ENCODE measurements around the gene CACNA1H. TPM values are rescaled to one million over a fixed set of nuclear protein-coding genes. Genes with fewer than 3 reads are reported as not detected.

CACNA1H gene
- total RNA-seq, 1 donor from 2014 or later, result 2.5 TPM

- Histone ChIP-seq H3K4me1 (peaks cover 16% of the 10 kb centered on the region), H3K27ac (replicated peaks) (no peak overlapping the region), H3K36me3 (no peaks in the 10 kb centered on the region), H3K9me3 (replicated peaks) (no peaks in the 10 kb centered on the region), H3K27me3 (ENCODE audit: low read depth) (peaks cover 45% of the 10 kb centered on the region), H3K4me3 (no peak overlapping the region)
- no peak for DNase-seq
- intact Hi-C loops (cut with micrococcal nuclease), result no loop called here
- no peak for TF ChIP-seq CTCF (IDR thresholded peaks at IDR 0.05; ENCODE audit: borderline replicate concordance)
Measured at GRCh38 chr16:1164975-1165374, 12.1 kb downstream of the CACNA1H start.

- DNase-seq, result no peak
- no peaks in the 10 kb centered on the region for H3K9me3 ChIP-seq (replicated peaks)
- H3K27ac ChIP-seq (replicated peaks), result no peak overlapping the region
- peaks cover 45% of the 10 kb centered on the region for H3K27me3 ChIP-seq (ENCODE audit: low read depth)
- H3K36me3 ChIP-seq, result no peaks in the 10 kb centered on the region
- H3K4me3 ChIP-seq, result no peak overlapping the region
- TF ChIP-seq CTCF (IDR thresholded peaks at IDR 0.05; ENCODE audit: borderline replicate concordance), result no peak
- peaks cover 12% of the 10 kb centered on the region for H3K4me1 ChIP-seq
- intact Hi-C loops (cut with micrococcal nuclease), result no loop called here
Measured at GRCh38 chr16:1165511-1165910, 12.6 kb downstream of the CACNA1H start.

GRCh38 chr16:1167276-1168107, 14.6 kb downstream of the CACNA1H start:
- intact Hi-C loops (cut with micrococcal nuclease), result no loop called here
- Histone ChIP-seq H3K27me3 (ENCODE audit: low read depth) (peaks cover 48% of the 10 kb centered on the region), H3K4me3 (no peak overlapping the region), H3K9me3 (replicated peaks) (no peaks in the 10 kb centered on the region), H3K4me1 (no peaks in the 10 kb centered on the region), H3K27ac (replicated peaks) (no peak overlapping the region), H3K36me3 (no peaks in the 10 kb centered on the region)
- TF ChIP-seq CTCF (IDR thresholded peaks at IDR 0.05; ENCODE audit: borderline replicate concordance), result no peak
- DNase-seq, result no peak

GRCh38 chr16:1168837-1169236, 15.9 kb downstream of the CACNA1H start:
- H3K27ac ChIP-seq (replicated peaks), result no peak overlapping the region
- H3K4me3 ChIP-seq, result no peak overlapping the region
- intact Hi-C loops (cut with micrococcal nuclease), result no loop called here

More at GRCh38 chr16:1168837-1169236, 15.9 kb downstream of the CACNA1H start:
- no peak for TF ChIP-seq CTCF (IDR thresholded peaks at IDR 0.05; ENCODE audit: borderline replicate concordance)
- no peaks in the 10 kb centered on the region for H3K9me3 ChIP-seq (replicated peaks)
- H3K4me1 ChIP-seq, result no peaks in the 10 kb centered on the region
- DNase-seq, result no peak
- peaks cover 53% of the 10 kb centered on the region for H3K27me3 ChIP-seq (ENCODE audit: low read depth)
- no peaks in the 10 kb centered on the region for H3K36me3 ChIP-seq
